Myocyte (in vitro differentiated cells): ENCODE measurements around the gene IGIP. TPM values are rescaled to one million over a fixed set of nuclear protein-coding genes. Genes with fewer than 3 reads are reported as not detected.
"Not testable (repeated sequence)": the region's sequence is repeated elsewhere in the genome, so short reads cannot be mapped to it uniquely, and the experiment has no call there.

Source experiments
- DNase-seq: peaks from one replicate; pipeline ENCODE4 v3.0.0-alpha.2; 2012; ENCODE audit warnings: low read depth
- total RNA-seq: library from RNA; depleted of rRNA; stranded (reverse); fragments of >200 nt; gene quantifications from 2 replicates; pipeline ENCODE4 v1.2.3, GENCODE V29; 2014

Gene IGIP
- total RNA-seq, 1 donor from 2014 or later, result 10.4 TPM

DNA sequence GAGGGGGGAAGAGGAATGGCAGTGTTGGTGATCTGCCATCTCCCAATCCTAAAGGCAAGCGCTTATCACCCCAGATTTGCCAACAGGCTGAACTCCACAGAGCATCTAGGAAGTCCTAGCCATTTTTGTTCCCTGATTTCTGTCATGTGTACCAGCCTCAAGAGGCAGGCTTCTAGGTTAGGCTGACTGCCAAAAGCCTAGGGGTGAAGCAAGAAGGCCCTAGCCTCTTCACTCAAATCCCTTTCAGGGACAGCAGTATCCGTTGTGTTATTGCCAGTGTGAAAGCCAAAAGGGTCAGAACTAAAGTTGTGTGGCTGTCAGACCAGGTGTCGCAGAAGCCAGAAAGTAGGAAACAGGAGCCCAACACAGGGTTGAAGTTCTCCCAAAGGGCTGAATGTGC, 14.7 kb downstream of the IGIP start:
- no peak for DNase-seq

- DNase-seq, result peak; percentile 9
Measured at GRCh38 chr5:140141241-140141640, 15.5 kb downstream of the IGIP start.

DNA sequence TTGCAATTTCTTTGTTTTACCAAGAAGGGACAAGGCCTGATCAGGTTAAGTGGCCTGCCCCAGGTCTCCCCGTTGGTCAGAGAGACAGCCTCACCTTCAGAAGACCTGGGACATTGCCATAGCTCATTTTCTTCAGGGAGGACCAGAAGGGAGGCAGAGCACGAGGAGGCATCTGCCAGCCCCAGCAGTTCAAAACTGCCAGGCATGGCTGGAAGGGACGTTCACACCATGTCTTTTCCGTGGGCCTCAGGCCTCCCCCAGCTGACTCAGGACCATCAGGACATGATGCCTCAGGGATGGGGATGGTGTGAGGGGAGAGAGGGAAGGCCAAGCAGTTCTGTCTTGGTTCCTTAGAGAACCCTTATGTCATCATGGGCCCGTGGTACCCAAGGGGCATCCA, 16.5 kb downstream of the IGIP start:
- DNase-seq, result no peak

DNA sequence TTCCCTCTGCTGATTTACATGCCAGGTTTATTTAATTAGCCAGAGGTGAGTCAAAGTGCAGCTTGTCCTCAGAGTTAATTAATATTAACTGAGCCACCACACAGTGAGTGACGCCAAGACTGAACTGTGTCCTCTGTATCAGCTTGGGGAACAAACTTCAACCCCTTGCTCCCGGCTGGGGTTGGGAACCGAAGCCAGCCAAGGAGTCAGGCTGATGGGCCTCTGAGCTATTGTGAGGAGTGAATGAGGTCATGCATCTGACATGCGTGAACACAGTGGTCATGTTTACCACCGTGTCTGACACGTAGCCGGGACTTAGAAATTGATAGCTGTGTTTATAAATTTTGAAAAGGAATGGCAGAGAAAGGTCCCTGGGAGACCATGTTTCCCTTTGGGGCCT, 17.1 kb downstream of the IGIP start:
- no peak for DNase-seq

DNA sequence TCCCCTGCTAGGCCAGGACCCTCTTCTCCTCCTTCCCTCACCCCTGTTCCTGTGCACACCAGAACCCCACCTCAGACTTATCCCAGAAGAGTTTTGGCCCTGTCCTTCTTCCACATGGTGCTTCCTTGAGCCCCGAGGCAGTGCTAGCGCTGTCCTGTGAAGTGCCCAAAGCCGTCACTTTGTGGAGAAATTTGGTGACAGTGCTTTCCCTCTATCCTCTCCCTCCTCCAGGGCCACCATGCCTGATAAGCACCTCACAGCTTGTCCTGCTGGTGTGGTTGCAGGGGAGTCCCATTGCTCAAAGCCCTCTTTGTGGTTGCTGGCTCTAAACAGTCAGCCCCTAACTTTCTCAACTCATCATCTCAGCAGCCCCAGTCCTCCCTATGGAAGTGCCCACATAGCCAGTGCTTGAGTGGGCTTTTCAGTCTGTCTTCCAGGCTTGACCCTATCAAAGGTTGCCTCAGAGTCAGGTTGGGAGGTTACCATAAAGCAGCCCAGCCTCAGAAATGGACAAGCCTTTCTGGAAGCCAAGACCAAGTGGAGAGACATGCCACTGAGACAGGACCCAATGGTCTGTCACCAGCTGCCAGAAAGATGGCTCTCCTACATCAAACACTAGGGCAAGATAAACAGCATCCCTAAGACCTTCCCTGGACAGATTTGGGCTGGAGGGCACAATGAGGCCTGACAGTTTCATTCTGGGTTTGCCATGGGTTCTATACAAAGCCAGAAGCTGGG, 18.0 kb downstream of the IGIP start:
- no peak for DNase-seq

GRCh38 chr5:140145256-140145655, 19.5 kb downstream of the IGIP start:
- DNase-seq, result no peak

DNA sequence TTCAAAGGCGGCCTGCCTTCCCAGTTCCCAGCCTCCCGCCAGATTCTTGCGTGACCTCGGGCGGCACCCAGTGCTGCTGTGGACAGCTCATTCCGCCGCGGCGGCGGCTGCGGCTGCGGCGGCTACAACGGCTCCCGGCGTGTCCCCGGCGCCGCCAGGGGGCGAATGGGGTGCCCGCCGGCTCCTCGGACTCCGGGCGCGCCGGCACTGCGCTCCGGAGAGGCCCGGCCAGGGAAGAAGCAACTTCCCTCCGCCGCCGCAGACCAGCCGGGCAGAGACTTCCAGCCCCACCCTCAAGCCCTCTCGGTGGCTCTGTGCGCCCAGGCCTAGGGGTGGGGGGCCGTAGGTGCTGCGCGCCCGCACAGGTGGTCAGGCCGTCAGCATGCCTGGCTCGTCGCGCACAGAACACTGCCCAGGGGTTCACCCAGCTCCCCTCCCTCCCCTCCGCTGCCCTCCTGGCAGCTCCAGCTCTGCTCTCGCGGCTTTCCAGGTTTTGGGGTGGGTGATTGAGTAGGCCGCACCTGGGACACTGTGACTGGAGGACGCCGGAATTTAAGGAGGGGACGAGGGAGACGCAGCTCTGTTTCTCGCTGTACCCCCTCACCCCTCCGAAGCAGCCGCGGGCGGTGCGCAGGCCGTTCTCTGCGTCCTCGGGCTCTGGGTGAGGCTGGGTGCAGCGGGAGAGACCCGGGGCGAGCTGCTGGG, 20.2 kb downstream of the IGIP start:
- DNase-seq, result peak; percentile 72

DNA sequence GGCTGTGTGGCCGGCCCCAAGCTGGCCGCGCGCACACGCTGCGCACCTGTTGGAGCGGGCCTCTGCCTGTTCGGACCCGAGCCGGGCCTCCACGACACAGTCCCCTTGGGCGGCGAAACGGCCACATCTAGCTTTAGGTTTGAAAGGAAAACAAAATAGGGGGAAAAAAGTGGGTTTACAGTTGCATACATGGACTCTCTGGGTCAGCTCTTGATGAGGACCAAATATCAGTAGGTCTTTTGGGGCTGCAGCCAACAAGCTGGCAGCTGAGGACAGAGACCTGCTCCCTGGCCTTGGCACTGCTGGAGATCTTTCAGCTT, 20.7 kb downstream of the IGIP start:
- DNase-seq, result no peak

- DNase-seq, result no peak
Measured at GRCh38 chr5:140147460-140147859, 21.7 kb downstream of the IGIP start.

DNA sequence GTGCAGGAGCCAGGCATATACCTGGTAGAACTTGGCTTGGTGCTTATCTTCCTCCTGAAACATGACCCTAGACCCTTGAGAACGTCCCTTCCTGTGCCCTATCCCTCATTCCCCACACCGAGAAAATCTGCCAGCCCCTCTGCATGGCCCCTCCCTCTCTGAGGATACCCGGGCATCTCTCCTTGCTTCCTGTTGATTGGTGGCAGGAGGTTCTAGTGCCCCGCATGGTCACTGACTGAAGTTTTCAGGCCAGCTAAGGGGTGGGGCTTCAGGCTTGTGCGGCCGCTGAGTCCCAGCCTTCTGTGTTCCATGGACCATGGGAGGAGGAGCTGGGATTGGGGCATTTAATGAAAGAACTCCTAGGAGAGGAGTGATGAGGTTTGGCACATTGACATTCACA, 22.8 kb downstream of the IGIP start:
- DNase-seq, result no peak

DNA sequence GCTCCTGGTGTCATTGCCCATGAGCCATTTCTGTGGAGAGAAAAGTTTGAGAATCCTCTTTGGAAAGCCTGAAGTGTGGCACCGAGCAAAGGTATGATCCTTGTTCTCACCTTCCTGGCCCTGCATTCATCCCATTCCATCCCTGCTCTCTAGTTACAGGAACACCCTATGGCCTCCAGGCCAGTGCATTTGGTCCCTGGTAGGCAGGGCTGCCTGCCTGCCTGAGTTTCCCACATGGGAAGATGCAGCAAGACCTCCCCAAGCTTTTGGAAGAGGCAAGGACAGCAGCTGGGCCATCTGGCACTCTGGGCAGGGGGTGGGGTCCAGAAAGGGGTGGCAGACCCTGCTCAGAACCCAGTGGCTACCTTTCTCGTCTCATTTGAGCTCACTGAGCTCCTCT, 24.5 kb downstream of the IGIP start:
- DNase-seq, result no peak

DNA sequence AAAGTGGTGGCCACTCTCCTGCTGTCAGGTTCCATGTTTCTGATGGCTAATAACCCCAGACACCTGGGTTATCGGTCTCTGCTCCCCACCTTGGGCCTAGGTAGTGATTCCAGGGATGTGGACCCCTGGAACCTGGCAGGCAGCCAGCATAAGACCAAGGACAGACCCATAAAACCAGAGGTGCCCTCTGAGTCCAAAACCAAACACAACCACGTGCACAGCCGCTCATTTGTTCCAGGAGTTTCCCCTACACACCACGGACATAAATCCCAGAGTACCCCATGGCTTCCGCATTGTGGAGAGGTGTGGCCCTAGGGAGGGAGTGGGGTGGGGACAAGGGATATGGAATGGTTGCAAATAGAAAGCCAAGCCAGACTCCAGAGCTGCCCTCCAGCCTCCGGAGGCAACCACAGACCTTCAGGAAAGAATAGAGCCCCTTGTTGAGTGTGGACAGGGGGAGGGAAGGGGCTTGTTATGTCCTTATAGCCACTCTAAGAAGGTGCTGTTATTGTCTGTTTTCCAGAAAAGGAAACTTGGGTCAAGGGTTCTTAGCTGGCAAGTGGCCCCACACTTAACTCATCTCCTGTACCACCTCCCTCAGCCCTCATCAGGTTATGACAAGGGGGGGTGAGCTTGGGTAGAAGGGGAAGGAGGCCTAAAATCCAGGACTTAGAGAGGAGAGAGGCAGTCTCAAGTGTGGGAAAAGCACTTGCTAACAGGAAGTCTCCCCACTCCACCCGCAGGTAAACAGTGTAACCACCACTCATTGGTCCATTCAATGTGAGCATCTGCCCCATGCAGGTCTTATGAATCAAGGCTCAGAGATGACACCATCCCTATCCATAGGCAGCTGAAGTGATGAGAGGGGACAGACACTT, 25.6 kb downstream of the IGIP start:
- DNase-seq, result no peak

GRCh38 chr5:140152022-140152999, 26.6 kb downstream of the IGIP start:
- DNase-seq, result no peak

GRCh38 chr5:140153255-140153654, 27.5 kb downstream of the IGIP start:
- no peak for DNase-seq

GRCh38 chr5:140153905-140154304, 28.2 kb downstream of the IGIP start:
- DNase-seq, result no peak

DNA sequence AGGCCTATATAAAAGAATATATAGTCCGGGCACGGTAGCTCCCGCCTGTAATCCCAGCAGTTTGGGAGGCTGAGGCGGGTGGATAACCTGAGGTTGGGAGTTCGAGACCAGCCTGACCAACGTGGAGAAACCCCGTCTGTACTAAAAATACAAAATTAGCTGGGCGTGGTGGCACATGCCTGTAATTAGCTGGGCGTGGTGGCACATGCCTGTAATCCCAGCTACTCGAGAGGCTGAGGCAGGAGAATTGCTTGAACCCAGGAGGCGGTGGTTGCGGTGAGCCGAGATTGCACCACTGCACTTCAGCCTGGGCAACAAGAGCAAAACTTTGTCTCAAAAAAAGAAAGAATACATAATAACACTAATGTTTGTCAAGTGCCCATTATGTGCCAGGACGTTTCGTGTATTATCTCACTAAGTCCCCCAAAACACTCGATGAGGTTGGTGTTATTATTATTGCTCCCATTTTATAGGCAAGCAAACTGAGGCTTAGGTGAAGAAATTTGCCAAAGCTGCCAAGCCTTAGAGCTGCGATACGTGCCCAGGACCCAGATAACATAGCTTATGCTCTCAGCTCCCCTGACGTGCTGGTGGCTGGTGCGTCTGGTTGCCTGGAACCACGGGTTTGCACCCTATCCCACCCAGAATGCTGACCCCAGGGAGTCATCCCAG, 29.1 kb downstream of the IGIP start:
- not testable (repeated sequence) for DNase-seq

- DNase-seq, result peak; percentile 83
Measured at GRCh38 chr5:140157032-140157781, 31.5 kb downstream of the IGIP start.

- no peak for DNase-seq
Measured at GRCh38 chr5:140159014-140159927, 33.5 kb downstream of the IGIP start.

DNA sequence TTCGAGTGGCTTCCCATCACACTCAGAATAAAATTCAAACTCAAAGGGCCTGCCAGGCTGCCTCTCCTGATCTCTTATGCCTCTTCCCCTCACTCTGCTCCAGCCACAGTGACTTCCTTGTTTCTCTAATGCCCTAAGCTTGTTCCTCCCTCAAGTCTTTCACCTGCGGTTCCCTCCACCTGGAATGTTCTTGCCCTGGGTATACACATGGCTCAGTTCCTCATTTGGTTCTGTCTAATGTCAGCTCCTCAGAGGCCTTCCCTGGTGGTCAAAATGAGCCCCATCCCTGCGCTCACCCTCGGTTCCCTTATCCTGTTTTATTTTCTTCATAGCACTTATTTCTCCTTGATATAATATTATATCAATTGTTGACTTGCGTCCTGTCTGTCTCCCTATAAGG, 36.5 kb downstream of the IGIP start:
- DNase-seq, result no peak
